Endodermal cell (in vitro differentiated cells): ENCODE results near the gene TPBGL. TPM values are rescaled to one million over a fixed set of nuclear protein-coding genes. Genes with fewer than 3 reads are reported as not detected.

Experiments used
- DNase-seq: peaks from one replicate; pipeline ENCODE4 v3.0.0-alpha.2; 2017
- H3K27ac ChIP-seq: 2 replicates; pipeline ENCODE4 v1.5.1; 2013; ENCODE audit warnings: mild to moderate bottlenecking, low read depth, low read length, moderate library complexity
- H3K27me3 ChIP-seq: 2 replicates; pipeline ENCODE4 v1.6.1; 2013; ENCODE audit warnings: mild to moderate bottlenecking, low read length, moderate library complexity; ENCODE audit not compliant: insufficient read depth, control insufficient read depth, poor library complexity, severe bottlenecking
- H3K36me3 ChIP-seq: 2 replicates; pipeline ENCODE4 v1.7.0; 2013; ENCODE audit warnings: mild to moderate bottlenecking, low read length, moderate library complexity; ENCODE audit not compliant: control insufficient read depth, insufficient read depth
- H3K4me1 ChIP-seq: one replicate; pipeline ENCODE4 v1.7.0; 2013; ENCODE audit warnings: low read length; ENCODE audit not compliant: control insufficient read depth, insufficient read depth
- H3K4me3 ChIP-seq: 2 replicates; pipeline ENCODE4 v1.5.1; 2013; ENCODE audit warnings: mild to moderate bottlenecking, low read length, moderate library complexity
- H3K9ac ChIP-seq: 2 replicates; pipeline ENCODE4 v1.6.1; 2013; ENCODE audit warnings: mild to moderate bottlenecking, low read length, moderate library complexity; ENCODE audit not compliant: poor library complexity, severe bottlenecking; ENCODE audit errors: extremely low read depth
- H3K9me3 ChIP-seq: 2 replicates; pipeline ENCODE4 v1.6.1; 2013; ENCODE audit warnings: mild to moderate bottlenecking, low read length, moderate library complexity; ENCODE audit not compliant: control insufficient read depth
- H3K27ac Mint-ChIP-seq: 2 replicates; pipeline ENCODE4 v1.8.0; 2020; ENCODE audit warnings: mixed read lengths
- H3K27me3 Mint-ChIP-seq: 2 replicates; pipeline ENCODE4 v1.8.0; 2021; ENCODE audit warnings: mild to moderate bottlenecking, mixed read lengths; ENCODE audit not compliant: insufficient read depth
- H3K36me3 Mint-ChIP-seq: 2 replicates; pipeline ENCODE4 v1.8.0; 2020; ENCODE audit warnings: low read depth, mixed read lengths
- H3K4me1 Mint-ChIP-seq: 2 replicates; pipeline ENCODE4 v1.8.0; 2020; ENCODE audit warnings: mixed read lengths
- H3K4me3 Mint-ChIP-seq: 2 replicates; pipeline ENCODE4 v1.8.0; 2020; ENCODE audit warnings: mild to moderate bottlenecking, moderate library complexity, mixed read lengths
- H3K9me3 Mint-ChIP-seq: 2 replicates; pipeline ENCODE4 v1.8.0; 2020; ENCODE audit warnings: mild to moderate bottlenecking, mixed read lengths
- WGBS, 2 experiments: methylation state at CpG; one replicate each; pipeline versions ENCODE4 v1.1.5 to v1.1.7; 2013; ENCODE audit warnings: missing lambda C conversion rate in 2 of 2, mixed read lengths in 1 of 2; ENCODE audit not compliant: insufficient coverage in 1 of 2, insufficient read length in 1 of 2; 5-methylcytosine and 5-hydroxymethylcytosine counted together
- total RNA-seq, 2 donors: library from RNA; stranded (reverse); fragmentation: NEBNext Ultra II Directional in 1 of 2; extraction: Animal tissue kit (Norgen Biotek cat#: 25700) in 1 of 2; gene quantifications; 2 replicates in 1 of 2; 3 replicates in 1 of 2; pipeline ENCODE4 v1.2.1, GENCODE V29; 2021
- TF ChIP-seq, protein P1 (sequence below): fragments of 200-600 bp; sonication (generic); conservative IDR thresholded peaks from 2 replicates; pipeline ENCODE4 v1.5.0; 2021; ENCODE audit warnings: antibody characterized with exemption, mild to moderate bottlenecking

The TPBGL gene
- total RNA-seq, 2 donors from 2014 or later: 0.13 TPM; not detected in 1

DNA sequence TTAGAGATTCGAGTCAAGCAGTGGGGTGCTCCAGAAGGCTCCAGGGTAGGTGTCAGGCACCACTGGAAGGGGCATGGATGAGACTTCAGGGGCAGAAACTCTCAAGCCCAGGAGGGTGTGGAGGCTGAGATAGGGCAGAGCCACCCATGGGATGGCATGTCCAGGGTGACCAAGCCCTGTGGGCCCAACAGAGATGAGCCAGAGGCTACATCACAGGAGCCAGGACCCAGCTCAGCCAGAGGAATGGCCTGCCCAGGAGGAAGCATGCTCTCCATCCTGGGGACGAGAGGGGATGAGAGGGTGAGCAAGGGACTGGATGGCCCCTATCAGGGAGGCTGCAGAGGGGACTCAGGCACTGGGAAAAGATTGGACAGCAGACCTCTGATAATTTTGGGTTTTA is 46.9 kb upstream of the TPBGL start:
- H3K9me3 Mint-ChIP-seq: no peaks in the 10 kb centered on the region
- no peak overlapping the region for H3K9ac ChIP-seq
- no peaks in the 10 kb centered on the region for H3K4me1 Mint-ChIP-seq
- no peaks in the 10 kb centered on the region for H3K36me3 ChIP-seq
- DNase-seq: peak; percentile 29
- H3K36me3 Mint-ChIP-seq: no peaks in the 10 kb centered on the region
- H3K9me3 ChIP-seq: no peaks in the 10 kb centered on the region
- peaks cover 3% of the 10 kb centered on the region for H3K27me3 Mint-ChIP-seq
- TF ChIP-seq, protein P1, sequence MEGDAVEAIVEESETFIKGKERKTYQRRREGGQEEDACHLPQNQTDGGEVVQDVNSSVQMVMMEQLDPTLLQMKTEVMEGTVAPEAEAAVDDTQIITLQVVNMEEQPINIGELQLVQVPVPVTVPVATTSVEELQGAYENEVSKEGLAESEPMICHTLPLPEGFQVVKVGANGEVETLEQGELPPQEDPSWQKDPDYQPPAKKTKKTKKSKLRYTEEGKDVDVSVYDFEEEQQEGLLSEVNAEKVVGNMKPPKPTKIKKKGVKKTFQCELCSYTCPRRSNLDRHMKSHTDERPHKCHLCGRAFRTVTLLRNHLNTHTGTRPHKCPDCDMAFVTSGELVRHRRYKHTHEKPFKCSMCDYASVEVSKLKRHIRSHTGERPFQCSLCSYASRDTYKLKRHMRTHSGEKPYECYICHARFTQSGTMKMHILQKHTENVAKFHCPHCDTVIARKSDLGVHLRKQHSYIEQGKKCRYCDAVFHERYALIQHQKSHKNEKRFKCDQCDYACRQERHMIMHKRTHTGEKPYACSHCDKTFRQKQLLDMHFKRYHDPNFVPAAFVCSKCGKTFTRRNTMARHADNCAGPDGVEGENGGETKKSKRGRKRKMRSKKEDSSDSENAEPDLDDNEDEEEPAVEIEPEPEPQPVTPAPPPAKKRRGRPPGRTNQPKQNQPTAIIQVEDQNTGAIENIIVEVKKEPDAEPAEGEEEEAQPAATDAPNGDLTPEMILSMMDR: no peak
- no peak overlapping the region for H3K27ac Mint-ChIP-seq
- no peak overlapping the region for H3K4me3 Mint-ChIP-seq
- no peaks in the 10 kb centered on the region for H3K4me1 ChIP-seq
- H3K27me3 ChIP-seq: no peaks in the 10 kb centered on the region
- H3K4me3 ChIP-seq: no peak overlapping the region
- H3K27ac ChIP-seq: no peak overlapping the region
- 86 to 100% methylated on average over 1 to 2 of the region's 2 CpGs for WGBS, 2 experiments

DNA sequence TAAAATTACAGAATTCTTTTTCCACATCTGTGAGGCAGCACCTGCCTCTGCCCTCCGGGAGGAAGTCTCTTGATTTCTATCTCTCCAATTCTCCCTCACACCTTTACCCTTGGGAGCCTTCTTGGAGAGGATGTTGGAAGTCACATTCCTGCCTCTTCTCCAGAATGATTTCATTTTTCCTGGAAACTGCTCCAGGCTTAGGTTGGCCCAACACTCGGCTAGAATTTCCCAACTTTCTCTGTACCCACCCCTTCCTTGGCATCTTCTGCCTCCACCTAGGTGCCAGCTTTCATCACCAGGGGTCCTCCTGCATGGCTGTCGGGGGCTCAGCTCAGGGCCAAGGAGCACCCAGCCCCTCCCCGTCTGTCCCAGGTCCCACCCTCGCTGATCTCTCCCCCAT is 46.4 kb upstream of the TPBGL start:
- H3K27me3 Mint-ChIP-seq: peaks cover 3% of the 10 kb centered on the region
- WGBS, 2 experiments: 47 to 80% methylated on average over 2 to 5 of the region's 5 CpGs

DNA sequence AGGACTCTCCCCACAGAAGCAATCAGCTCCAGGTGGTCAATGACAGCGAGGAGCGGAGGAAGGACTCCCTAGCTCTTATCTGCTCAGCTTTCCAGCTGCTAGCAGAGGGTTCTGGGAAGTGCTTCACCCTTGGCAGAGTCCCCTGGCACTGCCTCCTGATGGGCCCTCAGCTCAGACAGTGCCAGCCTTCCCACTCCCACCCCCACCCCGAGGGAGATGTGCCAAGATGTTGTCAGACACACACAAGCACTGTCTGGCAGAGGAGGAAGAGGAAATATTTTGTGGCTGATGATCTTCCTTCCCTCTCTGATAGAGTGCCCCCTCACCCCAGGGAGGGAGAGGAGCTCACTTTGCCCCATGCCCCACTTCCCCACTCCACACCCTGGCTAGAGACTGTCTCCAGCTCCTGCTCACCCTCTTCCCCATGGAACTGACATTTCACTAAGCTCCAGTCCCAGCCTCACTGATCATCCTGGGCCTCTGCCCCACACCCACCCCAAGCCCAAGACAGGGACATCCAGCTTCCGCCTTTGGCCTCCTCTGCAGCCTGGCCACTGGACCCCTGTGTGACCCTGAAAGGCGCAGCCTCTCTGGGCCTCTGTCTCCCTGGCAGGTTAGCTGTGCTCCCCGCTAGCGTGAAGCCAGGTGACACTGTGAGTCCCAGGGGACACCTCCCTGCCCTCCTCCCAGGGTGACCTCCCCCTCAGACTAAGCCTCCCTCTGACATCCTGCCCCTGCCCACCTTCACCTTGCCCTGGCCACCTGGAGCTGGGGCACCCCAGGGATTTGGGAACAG is 45.2 kb upstream of the TPBGL start:
- Histone ChIP-seq H3K9me3 (no peaks in the 10 kb centered on the region), H3K9ac (no peak overlapping the region), H3K4me1 (no peaks in the 10 kb centered on the region), H3K4me3 (no peak overlapping the region), H3K27ac (no peak overlapping the region), H3K36me3 (no peaks in the 10 kb centered on the region), H3K27me3 (no peaks in the 10 kb centered on the region)
- DNase-seq: peak; percentile 45
- 92 to 94% methylated on average over 2 to 7 of the region's 7 CpGs for WGBS, 2 experiments
- Mint-ChIP-seq H3K4me1 (no peaks in the 10 kb centered on the region), H3K9me3 (no peaks in the 10 kb centered on the region), H3K27me3 (peaks cover 7% of the 10 kb centered on the region), H3K27ac (no peak overlapping the region), H3K36me3 (no peaks in the 10 kb centered on the region), H3K4me3 (no peak overlapping the region)
- TF ChIP-seq, protein P1: no peak

More for the DNA sequence above, 46.4 kb upstream of the TPBGL start:
- H3K9me3 ChIP-seq: no peaks in the 10 kb centered on the region
- no peak overlapping the region for H3K4me3 ChIP-seq
- Mint-ChIP-seq H3K4me1 (no peaks in the 10 kb centered on the region), H3K4me3 (no peak overlapping the region), H3K27ac (no peak overlapping the region), H3K36me3 (no peaks in the 10 kb centered on the region), H3K9me3 (no peaks in the 10 kb centered on the region)
- H3K4me1 ChIP-seq: no peaks in the 10 kb centered on the region
- no peak overlapping the region for H3K27ac ChIP-seq
- H3K27me3 ChIP-seq: no peaks in the 10 kb centered on the region
- no peak for DNase-seq
- no peak overlapping the region for H3K9ac ChIP-seq
- H3K36me3 ChIP-seq: no peaks in the 10 kb centered on the region
- TF ChIP-seq, protein P1: no peak
